ENCODE data around the gene SPATA21. TPM values are rescaled to one million over a fixed set of nuclear protein-coding genes. Genes with fewer than 3 reads are reported as not detected.

Gene SPATA21
- total RNA-seq, 1 experiment from 2014 or later = not detected

- peaks cover 14% of the 10 kb centered on the region for H3K79me1 ChIP-seq (ENCODE audit: insufficient read depth, low read depth, low read length, poor library complexity, severe bottlenecking)
- no peak overlapping the region for H2BK120ac ChIP-seq (ENCODE audit: low read depth, low read length, poor library complexity, severe bottlenecking)
- H3K56ac ChIP-seq (ENCODE audit: insufficient read length, low read depth, low read length) = no peak overlapping the region
- H3K4me1 ChIP-seq (ENCODE audit: insufficient read depth, low read length) = peaks cover 6% of the 10 kb centered on the region; the same call in 1 of the 2 replicates
- no peak overlapping the region for H4K91ac ChIP-seq (ENCODE audit: insufficient read length, low read depth, low read length)
- H2AK5ac ChIP-seq (ENCODE audit: insufficient read length, low read length) = no peak overlapping the region
- H2AFZ ChIP-seq (ENCODE audit: low read length) = no peak overlapping the region
- H2BK12ac ChIP-seq (ENCODE audit: insufficient read length, low read depth, low read length) = no peak overlapping the region
- H4K20me1 ChIP-seq (ENCODE audit: control insufficient read depth, insufficient read depth, insufficient read length) = peaks cover 2% of the 10 kb centered on the region
- no peaks in the 10 kb centered on the region for H3K9me3 ChIP-seq (ENCODE audit: control insufficient read depth, low read depth, low read length)
- no peak overlapping the region for H3K4me3 Mint-ChIP-seq
- no CpG with 5 or more reads among the region's 7 CpGs for WGBS (ENCODE audit: extremely low coverage, insufficient read length, low lambda C conversion rate)
- H3K9me3 Mint-ChIP-seq = no peaks in the 10 kb centered on the region
- no peak overlapping the region for H3K27ac ChIP-seq (ENCODE audit: insufficient read length, low read depth, low read length)
- no peak overlapping the region for H3K23ac ChIP-seq (ENCODE audit: insufficient read length, low read depth, low read length)
- no peak overlapping the region for H3K4me2 ChIP-seq (ENCODE audit: insufficient read depth, insufficient read length, low read length)
- H3K4ac ChIP-seq (ENCODE audit: low read depth, low read length) = no peak overlapping the region
- H3K27me3 Mint-ChIP-seq (ENCODE audit: low read depth) = no peaks in the 10 kb centered on the region
- no peak overlapping the region for H3K9ac ChIP-seq (ENCODE audit: extremely low read depth, insufficient read length, low read length)
- peak overlapping the region; percentile 19; the same call in 1 of the 2 replicates for H3K14ac ChIP-seq (ENCODE audit: insufficient read depth, low read length)
- TF ChIP-seq, protein P1, sequence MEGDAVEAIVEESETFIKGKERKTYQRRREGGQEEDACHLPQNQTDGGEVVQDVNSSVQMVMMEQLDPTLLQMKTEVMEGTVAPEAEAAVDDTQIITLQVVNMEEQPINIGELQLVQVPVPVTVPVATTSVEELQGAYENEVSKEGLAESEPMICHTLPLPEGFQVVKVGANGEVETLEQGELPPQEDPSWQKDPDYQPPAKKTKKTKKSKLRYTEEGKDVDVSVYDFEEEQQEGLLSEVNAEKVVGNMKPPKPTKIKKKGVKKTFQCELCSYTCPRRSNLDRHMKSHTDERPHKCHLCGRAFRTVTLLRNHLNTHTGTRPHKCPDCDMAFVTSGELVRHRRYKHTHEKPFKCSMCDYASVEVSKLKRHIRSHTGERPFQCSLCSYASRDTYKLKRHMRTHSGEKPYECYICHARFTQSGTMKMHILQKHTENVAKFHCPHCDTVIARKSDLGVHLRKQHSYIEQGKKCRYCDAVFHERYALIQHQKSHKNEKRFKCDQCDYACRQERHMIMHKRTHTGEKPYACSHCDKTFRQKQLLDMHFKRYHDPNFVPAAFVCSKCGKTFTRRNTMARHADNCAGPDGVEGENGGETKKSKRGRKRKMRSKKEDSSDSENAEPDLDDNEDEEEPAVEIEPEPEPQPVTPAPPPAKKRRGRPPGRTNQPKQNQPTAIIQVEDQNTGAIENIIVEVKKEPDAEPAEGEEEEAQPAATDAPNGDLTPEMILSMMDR (conservative IDR thresholded peaks at IDR 0.05) = no peak
- peaks cover 19 to 20% of the 10 kb centered on the region in 2 experiments for H3K4me1 Mint-ChIP-seq
- peaks cover 11 to 55% (median 43%) of the 10 kb centered on the region in 3 experiments; a peak in 6 of 7 replicates for H3K36me3 Mint-ChIP-seq (ENCODE audit: insufficient read depth in 1 of 3, low read depth in 3 of 3)
- no peak overlapping the region for H4K5ac ChIP-seq (ENCODE audit: insufficient read length, low read depth, low read length)
- no peak for DNase-seq
- peaks cover under 1% of the 10 kb centered on the region; the same call in 1 of the 2 replicates for H3K79me2 ChIP-seq (ENCODE audit: insufficient read depth, low read length)
- H3K27me3 ChIP-seq (ENCODE audit: insufficient read depth, low read length) = no peaks in the 10 kb centered on the region
- H2BK15ac ChIP-seq (ENCODE audit: low read depth, low read length) = no peak overlapping the region
- H2BK5ac ChIP-seq (ENCODE audit: insufficient read length, low read length) = no peak overlapping the region
- no peak overlapping the region for H3T11ph ChIP-seq (ENCODE audit: low read length)
- H4K8ac ChIP-seq (replicated peaks; ENCODE audit: insufficient read length, low read depth, low read length) = no peak overlapping the region
- H2BK20ac ChIP-seq (ENCODE audit: low read depth, low read length, poor library complexity, severe bottlenecking) = no peak overlapping the region
- H3K27ac Mint-ChIP-seq = peak overlapping the region in 2 of 3 experiments; percentile 84 to 92; a peak in 5 of 7 replicates
- H3K23me2 ChIP-seq (ENCODE audit: insufficient read length, low read depth, low read length, poor library complexity, severe bottlenecking) = no peaks in the 10 kb centered on the region
- no peak overlapping the region for H3K18ac ChIP-seq (ENCODE audit: insufficient read length, low read depth, low read length)
These were observed 40.6 kb downstream of the SPATA21 start for GRCh38 chr1:16396591-16396990.
